TTC549 (cell line): ENCODE measurements around the gene STRA6.
"Not testable (repeated sequence)": the region's sequence is repeated elsewhere in the genome, so short reads cannot be mapped to it uniquely, and the experiment has no call there.

Experiments
- FAIRE-seq: peaks from 2 replicates; lab custom pipeline; 2012; peaks lifted over from hg19 to GRCh38; lab: Jason Lieb, UNC

STRA6 gene

DNA sequence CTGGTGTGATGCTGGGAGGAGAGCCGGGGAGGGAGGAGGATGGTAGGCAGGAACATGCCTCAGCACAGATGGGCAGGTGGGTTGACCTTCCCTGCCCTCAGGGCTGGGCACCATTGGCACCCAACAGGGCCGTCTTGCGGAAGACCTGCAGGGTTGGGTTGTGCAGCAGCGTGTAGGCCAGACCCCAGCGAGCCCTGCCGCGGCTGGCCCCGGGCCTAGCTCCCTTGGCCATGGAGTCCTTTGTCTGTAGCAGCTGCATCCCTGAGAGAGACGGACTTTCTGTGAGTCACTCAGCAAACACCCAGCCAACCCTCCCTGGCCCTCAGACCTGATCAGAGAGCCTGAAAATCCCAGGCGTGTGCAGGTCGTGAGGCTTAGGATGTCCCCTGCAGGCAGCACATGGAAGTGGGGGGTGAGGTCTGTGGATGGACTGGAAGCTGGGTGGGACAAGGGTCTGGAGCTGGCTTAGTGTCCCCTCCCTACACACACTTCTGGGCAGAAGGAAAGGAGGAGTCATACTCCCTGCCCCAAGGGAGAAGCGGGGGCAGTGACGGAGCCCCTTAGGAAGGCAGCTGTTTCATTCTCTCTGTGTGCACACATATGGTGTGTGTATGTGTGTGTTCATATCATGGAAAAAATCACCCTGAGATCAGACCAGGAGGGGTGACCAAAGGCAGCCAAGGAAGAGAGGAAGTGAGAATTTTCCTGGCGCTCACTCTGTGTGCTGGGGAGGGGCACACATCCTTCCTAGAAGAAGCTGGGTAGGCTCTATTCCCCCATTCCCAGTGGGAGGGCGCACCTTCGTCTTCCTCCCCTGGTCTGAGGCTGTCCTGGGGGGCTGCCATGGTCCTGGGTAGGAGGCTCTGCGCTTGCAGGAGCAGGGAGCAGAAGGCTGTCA lies 22.4 kb downstream of the STRA6 start:
- no peak for FAIRE-seq

- FAIRE-seq, result no peak
Observed at GRCh38 chr15:74179101-74179841, 23.3 kb downstream of the STRA6 start.

- no peak for FAIRE-seq
Observed at GRCh38 chr15:74178326-74179100, 24.1 kb downstream of the STRA6 start.

DNA sequence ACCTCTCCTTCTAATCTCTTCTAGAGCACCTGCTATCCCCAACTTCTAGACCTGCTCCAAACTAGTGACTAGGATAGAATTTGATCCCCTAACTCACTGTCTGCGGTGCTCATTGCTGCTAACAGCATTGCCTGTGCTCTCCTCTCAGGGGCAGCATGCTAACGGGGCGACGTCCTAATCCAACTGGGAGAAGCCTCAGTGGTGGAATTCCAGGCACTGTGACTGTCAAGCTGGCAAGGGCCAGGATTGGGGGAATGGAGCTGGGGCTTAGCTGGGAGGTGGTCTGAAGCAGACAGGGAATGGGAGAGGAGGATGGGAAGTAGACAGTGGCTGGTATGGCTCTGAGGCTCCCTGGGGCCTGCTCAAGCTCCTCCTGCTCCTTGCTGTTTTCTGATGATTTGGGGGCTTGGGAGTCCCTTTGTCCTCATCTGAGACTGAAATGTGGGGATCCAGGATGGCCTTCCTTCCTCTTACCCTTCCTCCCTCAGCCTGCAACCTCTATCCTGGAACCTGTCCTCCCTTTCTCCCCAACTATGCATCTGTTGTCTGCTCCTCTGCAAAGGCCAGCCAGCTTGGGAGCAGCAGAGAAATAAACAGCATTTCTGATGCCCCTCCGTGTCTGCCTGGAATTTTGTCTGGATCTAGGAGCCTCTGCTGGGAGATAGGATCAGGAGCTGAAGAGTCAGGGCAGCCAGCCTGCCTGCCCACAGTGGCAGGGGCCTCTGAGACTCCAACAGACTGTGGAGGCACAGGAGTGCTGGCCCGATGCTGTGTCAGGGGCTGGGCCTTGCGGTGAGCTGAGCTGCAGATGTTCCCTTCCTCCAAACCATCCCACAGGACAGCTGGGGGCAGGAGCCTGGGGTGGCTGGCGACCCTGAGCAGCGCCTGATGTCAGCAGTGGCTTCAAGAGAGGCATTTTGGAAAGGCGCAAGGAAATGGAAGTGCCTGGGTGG lies 26.0 kb downstream of the STRA6 start:
- FAIRE-seq, result no peak

DNA sequence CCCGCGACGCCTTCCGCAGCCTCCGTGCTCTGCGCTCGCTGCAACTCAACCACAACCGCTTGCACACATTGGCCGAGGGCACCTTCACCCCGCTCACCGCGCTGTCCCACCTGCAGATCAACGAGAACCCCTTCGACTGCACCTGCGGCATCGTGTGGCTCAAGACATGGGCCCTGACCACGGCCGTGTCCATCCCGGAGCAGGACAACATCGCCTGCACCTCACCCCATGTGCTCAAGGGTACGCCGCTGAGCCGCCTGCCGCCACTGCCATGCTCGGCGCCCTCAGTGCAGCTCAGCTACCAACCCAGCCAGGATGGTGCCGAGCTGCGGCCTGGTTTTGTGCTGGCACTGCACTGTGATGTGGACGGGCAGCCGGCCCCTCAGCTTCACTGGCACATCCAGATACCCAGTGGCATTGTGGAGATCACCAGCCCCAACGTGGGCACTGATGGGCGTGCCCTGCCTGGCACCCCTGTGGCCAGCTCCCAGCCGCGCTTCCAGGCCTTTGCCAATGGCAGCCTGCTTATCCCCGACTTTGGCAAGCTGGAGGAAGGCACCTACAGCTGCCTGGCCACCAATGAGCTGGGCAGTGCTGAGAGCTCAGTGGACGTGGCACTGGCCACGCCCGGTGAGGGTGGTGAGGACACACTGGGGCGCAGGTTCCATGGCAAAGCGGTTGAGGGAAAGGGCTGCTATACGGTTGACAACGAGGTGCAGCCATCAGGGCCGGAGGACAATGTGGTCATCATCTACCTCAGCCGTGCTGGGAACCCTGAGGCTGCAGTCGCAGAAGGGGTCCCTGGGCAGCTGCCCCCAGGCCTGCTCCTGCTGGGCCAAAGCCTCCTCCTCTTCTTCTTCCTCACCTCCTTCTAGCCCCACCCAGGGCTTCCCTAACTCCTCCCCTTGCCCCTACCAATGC lies 27.1 kb downstream of the STRA6 start:
- no peak for FAIRE-seq

- FAIRE-seq, result no peak
Observed at GRCh38 chr15:74174958-74175253, 27.7 kb downstream of the STRA6 start.

DNA sequence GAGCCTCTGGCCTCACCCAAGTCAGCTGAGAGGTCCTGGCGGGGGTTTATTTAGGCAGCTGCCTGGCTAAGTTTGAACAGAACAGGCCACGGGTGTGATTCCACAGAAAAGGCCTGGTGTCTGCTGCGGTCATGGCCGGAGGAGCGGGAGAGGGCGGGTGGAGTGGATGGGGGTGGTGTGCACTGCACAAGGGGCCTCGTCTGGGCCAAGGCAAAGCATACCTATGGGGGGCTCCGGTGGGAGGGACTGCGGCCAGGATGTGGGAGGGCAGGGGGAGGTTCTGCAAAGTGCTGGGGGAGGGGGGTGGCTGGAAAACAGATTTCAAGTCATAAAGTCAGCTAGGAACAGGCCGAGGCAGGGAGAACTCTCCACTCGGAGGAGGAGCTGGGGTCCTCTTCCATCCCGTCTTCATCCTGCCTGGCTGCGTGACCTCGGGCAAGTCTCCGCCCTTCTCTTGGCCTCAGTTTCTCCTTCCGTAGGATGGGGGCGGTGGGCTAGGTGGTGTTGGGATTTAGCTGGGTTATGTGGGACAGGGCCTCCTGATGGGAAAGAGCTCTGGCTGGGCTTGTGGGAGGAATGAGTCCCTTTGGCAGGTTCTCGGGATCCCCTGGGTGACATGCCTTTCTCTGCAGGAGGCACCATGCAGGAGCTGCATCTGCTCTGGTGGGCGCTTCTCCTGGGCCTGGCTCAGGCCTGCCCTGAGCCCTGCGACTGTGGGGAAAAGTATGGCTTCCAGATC lies 28.2 kb downstream of the STRA6 start:
- FAIRE-seq, result no peak

GRCh38 chr15:74173380-74174218 lies 29.0 kb downstream of the STRA6 start, which contains the start of gene ISLR:
TSS of gene ISLR (plus strand) at chr15:74173710. CDS start at chr15:74174859, 1,149 bp downstream.
- FAIRE-seq, result no peak

- FAIRE-seq, result no peak
Observed at GRCh38 chr15:74172701-74173379, 29.7 kb downstream of the STRA6 start.

DNA sequence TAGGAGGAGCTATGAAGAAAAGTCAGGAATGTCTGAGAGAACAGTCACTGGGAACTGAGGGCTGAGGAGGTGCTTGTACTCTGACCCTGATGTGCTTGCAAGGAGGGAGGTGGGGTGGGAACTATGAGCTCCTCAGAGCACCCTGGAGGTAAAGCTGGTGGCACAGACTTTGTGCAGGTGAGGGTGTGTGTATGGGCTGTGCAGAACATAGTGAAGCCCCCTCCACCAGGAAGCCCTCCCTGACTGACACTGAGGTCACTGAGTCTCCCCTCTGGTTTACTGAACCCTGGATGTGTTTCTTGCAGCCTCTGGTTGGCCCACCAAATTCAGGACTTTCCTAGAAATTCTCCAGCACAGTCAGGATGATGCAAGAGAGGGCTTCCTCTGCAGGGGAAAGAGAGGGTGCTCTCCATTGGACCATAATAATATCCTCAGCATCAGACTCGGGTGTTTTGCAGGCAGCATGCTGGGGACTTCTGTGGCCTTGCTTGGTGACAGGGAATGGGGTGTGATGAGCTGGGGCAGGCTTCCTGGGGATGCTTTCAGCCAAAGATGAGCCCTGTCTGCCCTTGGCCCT lies 30.5 kb downstream of the STRA6 start:
- FAIRE-seq, result no peak

DNA sequence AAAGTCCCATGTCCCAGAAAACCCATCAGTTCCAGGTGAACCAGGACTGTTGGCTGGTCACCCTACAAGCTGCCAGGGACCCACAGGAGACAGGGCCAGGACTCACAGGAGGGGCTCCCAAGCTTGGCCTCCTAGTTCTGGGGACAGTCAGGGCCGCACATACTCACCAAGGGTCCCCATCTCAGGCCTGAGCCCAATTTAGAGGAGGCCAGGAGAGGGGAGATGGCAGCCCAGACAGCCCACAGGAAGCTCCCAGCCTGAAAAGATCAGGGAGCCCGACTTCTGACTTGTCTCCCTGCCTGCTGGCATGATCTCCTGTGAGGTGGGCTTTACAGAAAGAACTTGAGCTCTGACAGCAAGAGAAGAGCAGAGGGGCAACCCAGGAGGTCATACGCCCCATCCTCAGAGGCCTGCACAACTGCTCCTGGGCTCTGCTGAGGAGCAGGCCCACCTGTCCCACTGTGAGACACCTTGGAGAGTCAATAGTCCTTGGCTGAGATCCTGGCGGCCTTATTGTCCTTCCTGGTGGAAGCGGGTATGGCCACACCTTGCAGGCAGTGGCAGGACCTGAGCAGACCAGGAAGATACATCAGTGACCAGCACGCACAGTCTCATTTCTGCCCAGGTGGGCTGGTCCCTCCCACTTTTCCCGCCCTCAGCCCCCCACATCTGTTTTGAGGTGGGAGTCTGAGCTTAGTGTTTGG lies 31.6 kb downstream of the STRA6 start:
- FAIRE-seq, result no peak

GRCh38 chr15:74170071-74170844 lies 32.3 kb downstream of the STRA6 start:
- FAIRE-seq, result no peak

GRCh38 chr15:74168711-74169126 lies 33.9 kb downstream of the STRA6 start:
- no peak for FAIRE-seq

GRCh38 chr15:74167891-74168331 lies 34.7 kb downstream of the STRA6 start:
- FAIRE-seq, result no peak

DNA sequence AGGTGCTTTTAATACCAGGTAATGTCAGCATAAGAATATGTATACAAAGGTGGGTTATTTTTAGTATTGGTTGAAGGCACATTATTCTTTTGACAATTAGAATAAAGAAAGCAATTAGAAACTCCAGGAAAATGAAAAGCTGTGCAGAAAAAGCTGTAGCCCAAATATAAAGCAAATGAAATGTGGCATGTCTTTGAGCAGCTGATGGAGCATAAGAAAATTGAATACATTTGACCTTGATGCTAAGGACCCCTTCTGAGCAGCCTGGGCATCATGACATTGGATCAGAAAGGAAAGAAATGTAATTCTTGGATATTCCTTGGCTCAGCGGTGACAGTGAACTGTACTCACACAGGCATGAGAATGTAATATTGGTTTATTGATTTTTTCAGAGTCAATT lies 37.1 kb downstream of the STRA6 start:
- no peak for FAIRE-seq

GRCh38 chr15:74162195-74162536 lies 40.4 kb downstream of the STRA6 start:
- not testable (repeated sequence) for FAIRE-seq
